GM20431 (cell line): ENCODE data around the gene SOS1.
"Not testable (repeated sequence)": the region's sequence is repeated elsewhere in the genome, so short reads cannot be mapped to it uniquely, and the experiment has no call there.

Experiments used
- in situ Hi-C: fragments of 300-500 bp; cut with MseI, MboI; formaldehyde crosslinking; loops from one replicate; pipeline ENCODE4 v1.15.0; 2020; ENCODE audit warnings: low sequenced_read_pairs; ENCODE audit not compliant: unreplicated experiment

Gene SOS1

DNA sequence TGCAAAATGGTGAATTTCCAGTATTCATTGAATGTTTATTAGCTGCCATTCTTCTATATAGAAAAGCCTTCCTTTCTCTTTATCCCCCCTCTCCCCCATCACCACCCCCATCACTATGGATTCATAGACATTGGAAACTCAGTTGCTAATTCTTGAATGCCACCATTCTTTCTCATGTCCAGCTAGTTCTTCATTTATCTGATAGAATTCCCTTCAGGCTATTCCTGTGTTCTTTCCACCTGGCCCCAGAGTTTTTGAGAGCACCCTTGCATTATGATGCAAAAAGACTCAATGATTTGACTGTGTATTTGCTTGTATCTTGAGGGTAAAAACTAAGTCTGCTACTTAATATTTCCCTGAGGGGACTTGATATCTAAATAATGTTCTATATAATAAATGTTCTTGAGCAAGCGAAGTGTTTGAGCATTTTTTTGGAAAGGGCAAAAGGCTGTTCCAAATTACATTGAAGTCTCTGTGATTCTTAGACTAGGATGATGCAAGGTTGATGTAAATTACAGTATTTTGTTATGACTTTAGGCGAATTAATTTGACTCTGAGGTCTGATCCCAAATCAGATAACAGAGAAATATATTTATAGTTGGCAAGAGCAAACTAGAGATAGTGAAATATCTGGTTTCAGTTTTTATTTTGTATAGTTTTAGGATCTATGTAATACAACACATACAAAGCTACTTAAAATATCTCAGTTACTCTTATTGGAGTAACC lies 18.8 kb upstream of the SOS1 start:
- in situ Hi-C loops = no loop called here

DNA sequence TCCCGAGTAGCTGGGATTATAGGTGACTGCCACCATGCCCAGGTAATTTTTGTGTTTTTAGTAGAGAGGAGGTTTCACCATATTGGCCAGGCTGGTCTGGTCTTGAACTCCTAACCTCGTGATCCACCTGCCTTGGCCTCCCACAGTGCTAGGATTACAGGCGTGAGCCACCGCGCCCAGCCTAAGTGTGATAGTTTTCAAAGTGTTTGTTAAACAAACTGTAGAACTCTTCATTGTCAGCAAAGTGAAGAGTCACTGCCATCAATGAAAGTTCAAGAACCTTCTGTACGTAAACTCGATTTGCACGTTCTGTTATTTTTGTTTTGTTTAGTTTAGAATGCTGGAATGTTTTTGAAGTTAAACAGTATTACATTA lies 18.0 kb upstream of the SOS1 start:
- in situ Hi-C loops = no loop called here

DNA sequence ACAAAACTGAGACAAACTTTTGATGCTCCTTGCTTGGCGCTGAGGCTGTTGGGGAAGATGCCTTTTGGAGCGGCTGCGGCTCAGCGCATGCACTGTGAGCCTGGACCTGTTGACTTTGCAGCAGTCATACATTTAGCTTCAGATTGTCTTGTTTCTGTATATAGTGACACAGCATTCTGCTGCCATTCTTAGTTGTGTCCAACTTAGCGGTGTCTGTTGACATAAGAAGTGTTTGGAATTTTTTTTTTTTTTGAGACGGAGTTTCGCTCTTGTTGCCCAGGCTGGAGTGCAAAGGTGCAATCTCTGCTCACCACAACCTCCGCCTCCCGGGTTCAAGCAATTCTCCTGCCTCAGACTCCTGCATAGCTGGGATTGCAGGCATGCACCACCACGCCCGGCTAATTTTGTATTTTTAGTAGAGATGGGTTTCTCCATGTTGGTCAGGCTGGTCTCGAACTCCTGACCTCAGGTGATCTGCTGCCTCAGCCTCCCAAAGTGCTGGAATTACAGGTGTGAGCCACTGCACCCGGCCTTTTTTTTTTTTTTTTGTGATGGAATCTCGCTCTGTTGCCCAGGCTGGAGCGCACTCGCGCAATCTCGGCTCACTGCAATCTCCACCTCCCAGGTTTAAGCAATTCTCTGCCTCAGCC lies 17.5 kb upstream of the SOS1 start:
- in situ Hi-C loops = not testable (repeated sequence)

DNA sequence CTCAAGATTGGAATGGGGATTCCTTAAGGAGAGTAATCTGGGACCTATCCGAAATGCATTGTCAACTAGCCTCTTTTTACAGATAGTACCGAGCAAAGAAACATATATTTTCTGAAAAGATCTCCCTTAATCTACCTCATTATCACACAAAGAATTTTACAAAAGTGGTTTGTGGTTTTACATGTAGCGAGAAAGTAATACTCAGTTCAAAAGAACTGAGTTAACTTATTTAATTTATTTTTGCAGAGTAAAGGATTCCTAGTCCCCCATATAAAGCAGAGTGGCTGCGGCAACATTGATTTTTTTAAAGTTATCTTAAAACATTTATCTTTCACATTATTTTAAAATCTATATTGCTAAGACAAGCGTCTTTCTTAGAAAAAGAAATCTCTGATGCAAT lies 15.9 kb upstream of the SOS1 start:
- in situ Hi-C loops = no loop called here

DNA sequence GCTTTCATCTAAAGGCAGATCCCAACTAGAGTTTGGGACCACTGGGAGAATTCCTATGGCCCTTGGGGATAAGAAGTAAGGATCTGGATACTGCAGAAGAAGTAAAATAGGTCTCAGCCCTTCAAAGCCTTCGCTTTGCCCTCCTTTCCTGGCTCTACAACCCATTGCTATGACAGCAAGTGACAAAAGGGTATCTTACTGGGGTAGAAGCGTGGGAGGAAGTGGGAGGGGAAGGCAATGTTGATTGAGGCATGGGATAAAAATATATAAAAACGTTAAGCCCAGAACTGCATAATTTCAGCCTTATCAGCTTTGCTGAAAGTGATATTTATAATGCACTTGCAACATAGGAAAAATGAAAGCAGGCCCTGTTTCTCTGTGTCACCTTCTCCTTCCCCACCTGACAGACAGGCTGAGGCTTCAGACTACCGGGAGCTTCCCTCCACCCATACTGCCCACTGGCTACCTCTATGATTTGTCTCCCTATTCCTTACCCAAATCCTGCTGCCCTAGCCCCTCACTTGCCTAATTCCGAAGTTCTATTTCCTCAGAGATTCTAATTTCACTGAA lies 14.9 kb upstream of the SOS1 start:
- in situ Hi-C loops = no loop called here

DNA sequence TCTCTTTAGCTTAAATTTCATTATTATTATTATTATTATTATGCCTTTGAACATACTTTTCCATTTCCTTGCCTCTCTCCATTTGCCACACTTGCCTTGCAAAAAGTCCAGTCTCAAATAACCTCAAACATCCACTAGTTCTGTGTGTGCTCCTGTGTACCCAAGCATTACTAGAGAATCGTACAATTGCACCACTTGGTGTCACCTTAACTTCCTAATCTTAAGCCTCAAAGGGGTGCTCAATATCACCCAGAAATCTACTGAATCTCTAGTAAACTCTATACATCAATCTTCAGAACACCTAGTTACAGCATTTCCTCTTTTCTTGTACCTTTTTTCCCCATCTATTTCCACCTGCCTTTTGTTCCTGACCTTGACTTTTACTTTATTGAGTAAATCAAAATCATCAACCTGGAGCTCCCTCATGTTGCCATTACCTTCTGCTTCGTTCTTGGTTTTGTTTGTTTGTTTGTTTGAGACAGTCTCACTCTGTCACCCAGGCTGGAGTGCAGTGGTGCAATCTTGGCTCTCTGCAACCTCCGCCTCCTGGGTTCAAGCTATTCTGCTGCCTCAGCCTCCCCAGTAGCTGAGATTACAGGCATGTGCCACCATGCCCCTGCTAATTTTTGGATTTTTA lies 12.5 kb upstream of the SOS1 start:
- in situ Hi-C loops = no loop called here

DNA sequence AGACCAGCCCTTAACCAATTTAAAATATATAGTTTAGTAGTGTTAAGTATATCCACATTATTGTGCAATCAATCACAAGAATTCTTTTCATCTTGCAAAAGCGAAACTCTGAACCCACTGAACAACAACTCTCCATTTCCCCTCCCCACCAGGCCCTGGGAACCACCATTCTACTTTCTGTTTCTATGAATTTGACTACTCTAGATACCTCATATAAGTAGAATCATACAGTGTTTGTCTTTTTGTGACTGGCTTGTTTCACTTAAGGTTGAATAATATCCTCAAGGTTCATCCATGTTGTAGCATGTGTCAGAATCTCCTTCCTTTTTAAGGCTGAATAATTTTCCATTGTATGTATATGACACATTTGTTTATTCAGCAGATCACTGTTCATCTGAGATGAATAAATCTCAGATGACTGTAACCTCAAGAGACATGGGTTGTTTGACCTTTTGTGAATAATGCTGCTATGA lies 8.1 kb upstream of the SOS1 start:
- in situ Hi-C loops = no loop called here

DNA sequence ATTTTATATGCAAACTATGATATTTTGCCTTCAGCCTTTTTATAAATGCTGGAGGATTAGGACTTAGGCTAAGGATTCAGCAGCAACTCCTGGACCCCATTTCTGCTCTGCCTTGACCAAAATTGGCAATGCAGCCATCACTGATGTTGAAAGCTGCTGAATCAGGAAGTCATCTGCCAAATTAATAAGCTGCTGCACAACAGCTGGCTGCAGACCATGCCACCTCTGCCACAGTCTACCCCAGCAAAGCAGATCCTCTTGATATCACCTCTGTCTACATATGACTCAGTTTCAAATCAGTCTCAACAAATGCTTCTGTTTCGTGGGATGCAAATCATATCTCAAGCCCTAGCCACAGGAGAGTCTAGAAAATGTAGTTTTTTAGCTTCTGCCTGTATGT lies 7.1 kb upstream of the SOS1 start:
- in situ Hi-C loops = no loop called here

DNA sequence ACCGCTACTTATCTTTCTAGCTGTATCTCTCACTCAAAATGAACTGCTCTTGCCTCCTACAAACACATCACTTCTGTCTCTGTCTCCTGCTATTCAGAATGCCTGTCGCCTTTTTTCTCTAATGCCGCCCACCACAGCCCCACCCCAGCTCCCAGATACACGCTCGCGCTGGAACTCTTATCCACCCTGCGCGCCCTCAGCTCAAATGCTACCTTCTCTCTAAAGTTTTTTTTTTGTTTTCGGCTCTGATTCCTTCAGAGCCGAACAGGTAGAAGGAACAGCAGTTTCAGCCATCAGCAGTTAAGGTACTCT lies 3.9 kb upstream of the SOS1 start:
- in situ Hi-C loops = no loop called here

DNA sequence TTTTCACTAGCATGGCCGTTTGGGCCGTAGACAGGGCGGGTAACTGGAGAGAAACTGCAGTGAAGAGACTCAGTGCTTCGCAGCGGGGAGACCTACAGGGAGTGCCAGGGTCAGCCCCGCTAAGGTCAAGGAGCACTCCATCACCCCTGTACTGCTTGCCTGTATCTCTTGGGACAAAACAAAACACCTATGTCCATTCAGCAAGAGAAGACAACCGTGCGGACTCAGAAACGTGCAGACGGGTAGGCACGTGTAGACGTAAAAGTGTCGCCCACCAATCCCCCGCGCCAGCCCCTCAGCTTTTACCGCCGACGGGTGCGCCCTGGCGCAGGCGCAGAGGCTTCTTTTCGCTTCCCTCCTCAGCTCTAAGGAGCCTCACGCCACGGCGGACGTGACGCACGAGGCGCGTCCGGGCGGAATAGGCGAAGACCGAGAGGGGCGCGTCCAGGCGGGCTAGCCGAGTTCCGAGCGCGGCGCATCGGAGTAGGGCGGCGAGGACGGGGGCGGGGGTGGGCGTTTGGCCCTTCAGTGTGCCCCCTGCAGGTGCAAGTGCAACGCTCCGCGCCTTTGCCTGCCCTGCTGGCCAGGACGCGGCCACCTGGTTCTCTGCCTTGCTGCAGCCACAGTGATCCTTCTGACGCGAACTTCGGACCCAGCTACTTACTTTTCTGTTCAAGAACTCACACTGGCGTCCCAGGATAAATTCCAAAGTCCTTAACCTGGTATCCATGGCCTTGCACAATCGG lies 3.3 kb upstream of the SOS1 start:
- in situ Hi-C loops = no loop called here

DNA sequence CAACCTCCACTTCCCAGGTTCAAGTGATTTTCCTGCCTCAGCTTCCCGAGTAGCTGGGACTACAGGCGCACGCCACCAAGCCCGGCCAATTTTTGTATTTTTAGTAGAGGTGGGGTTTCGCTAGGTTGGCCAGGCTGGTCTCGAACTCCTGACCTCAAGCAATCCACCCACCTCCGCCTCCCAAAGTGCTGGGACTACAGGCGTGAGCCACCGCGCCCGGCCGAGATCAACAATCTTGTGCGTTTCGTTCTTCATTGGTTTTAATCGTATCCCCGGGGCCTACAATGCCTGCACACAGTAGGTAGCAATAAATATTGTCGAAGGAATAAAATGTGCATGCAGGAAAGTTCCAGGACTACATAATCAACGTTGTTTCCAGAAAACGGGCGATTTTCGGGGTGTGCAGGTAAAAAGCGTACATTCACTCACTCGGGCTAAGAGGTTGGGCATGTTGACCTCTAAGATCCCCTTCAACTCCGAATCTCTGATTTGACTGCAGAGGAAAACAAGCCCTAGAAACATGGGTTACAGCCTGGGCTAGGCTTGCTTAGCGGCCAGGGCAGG lies 2.7 kb upstream of the SOS1 start:
- in situ Hi-C loops = no loop called here

DNA sequence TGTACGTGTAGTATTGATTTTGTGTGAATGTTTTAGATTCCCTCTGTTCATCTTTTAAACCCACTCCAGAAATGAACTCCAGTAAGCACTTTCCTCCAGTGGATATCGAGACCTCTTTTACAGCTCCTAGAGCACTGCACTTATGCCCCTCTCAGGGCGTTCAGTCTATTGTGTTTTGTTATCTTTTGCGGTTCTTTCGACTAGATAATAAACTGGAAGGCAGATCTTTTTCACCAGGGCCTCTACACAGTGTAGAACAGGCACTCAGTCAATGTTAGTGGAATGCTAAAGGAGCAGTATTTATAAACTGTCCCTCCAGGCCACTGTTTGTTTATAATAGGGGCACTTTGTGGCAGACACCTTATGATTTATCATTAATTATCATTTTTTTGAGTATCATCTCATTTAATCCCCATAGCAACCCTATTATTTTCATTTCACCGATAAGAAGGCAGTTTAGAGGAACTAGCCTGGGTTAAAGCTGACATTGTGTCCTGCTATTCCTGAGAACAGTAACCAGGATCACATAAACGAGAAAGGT lies 742 bp upstream of the SOS1 start:
- in situ Hi-C loops = no loop called here

DNA sequence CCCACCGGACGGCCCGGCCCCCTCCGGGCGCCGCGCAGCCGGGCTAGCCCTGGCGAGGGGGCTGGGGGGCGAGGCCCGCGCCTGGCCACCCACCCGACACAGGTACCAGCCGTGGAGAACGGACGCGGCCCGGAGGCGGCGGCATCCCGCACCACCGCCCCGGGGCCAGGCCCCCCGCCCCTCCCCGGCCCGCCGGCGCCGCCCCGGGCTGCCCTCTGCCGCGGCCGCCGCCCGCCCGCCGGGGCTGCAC lies 405 bp downstream of the SOS1 start:
- in situ Hi-C loops = no loop called here

DNA sequence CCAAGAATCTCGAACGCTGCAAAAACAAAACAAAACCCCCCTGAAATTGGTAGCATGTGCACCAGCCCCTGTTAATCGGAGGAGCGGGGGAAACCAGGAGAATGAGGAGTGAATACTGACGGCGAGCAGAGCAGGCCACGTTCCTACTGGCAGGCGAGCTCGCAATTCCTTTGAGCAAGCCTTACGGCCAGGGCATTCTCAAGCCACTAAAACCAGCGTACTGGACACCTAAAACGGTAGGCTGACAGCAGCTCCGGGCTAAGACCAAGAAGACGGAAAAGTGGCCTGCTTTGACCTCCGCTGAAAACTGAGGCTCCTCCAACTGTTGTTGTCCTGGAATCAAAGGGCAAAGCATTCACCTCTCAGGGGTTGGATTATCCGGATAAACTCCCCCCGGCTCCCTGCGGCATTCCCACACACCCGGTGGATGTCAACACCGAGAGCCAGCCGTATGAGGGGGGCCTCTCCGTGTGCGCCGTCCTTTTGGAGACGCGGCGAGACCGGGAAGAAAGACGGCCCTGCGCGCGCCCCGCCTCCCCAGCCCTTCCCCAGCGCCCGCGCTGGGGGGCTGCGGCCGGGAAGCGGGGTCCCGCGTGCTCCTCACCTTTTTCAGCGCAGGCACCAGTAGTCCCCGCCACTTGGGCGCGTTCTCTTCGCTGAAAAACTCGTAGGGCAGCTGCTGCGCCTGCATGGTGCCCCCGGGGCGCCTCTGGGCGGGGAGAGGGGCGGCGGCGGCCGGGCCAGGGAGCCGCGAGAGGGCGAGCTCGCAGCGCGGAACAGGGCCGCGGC lies 925 bp downstream of the SOS1 start:
- in situ Hi-C loops = no loop called here

DNA sequence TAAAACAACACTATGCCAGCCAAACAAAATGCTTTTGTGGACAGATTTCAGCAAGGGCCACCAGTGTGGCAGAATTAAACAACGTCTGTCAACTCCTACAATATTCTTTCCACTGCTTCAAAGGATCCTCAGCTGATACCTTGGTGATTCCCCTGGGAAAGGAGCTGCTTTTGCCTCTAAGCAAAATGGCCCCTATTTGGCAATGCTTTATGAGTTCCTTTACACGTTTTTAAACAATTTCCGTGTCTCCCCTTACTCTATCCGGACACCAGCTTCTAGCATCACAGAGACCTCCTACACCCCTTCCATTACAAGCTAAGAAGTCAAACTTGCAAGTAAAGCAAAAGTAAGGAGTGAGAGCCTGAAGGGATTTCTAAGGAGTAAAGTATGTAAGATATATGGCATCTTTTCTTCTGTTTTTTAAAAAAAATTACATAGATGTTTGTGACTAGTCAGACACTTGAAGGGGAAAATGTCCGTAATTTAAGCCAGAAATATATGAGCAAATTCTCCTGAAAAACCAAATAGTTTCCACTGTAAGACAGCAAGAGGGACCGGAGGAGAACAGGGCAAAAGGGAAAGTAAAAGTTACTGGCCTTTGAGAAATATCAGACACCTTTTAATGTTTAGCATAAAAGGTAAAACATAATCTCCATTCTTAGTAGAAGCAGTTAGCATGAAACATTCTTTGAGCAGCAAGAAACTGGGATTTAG lies 1.9 kb downstream of the SOS1 start:
- in situ Hi-C loops = no loop called here

DNA sequence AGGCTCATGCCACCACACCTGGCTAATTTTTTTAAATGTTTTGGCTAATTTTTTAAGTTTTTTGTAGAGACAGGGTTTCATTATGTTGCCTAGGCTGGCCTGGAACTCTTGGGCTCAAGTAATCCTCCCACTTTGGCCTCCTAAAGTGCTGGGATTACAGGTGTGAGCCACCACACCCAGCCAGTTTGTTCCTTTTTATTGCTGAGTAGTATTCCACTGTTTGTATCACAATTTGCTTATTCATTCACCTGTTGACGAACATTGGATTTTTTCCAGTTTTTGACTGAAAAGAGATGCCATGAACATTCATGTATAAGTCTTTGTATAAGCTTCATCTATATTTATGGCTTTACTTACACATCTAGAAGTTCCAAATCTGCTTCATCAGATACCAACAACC lies 5.3 kb downstream of the SOS1 start:
- in situ Hi-C loops = no loop called here

DNA sequence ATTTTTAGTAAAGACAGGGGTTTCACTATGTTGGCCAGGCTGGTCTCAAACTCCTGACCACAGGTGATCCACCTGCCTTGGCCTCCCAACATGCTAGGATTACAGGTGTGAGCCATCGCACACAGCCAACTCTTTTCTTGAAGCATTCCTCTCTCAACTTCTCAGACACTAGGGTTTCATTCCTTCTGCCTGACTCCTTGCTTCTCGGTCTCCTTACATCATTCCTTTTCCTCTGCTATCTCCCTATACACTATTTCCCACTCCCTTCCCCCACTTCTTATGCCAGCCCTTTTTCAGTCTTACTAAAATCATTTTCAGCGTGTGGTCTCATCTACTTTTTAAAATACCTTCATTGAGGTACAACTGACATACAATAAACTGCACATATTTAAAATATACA lies 6.1 kb downstream of the SOS1 start:
- in situ Hi-C loops = no loop called here

DNA sequence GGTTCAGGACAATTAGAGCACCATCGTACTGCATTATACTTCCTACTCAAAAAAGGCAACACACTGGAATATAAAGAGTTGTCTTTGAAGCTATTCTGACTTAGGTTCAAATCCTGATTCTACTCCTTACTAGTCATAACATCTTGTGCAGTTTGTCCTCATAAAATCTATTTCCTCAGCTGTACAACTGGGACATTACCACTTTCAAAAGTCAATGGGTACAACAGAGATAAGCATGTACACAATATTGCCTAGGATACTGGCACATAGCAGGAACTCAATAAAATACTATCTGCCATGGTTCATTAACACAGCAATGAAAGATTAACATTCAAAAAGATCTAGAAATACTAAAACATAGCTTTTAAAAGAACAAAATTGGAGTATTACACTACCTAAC lies 11.3 kb downstream of the SOS1 start:
- in situ Hi-C loops = no loop called here

DNA sequence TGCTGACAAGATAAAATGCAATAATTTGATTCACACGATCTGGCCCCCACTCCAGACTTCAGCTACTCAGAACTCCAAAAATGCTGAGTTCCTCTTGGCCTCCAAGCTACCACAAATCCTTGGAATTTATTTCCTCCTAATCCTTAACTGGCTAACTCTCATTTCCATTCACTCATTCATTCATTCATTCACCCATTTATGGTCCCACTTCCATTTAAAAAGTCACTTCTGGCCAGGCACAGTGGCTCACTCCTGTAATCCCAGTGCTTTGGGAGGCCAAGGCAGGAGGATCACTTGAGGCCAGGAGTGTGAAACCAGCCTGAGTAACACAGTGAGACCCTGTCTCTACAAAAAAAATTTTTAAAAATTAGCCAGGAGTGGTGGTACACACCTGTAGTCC lies 12.5 kb downstream of the SOS1 start:
- in situ Hi-C loops = no loop called here
